Limb (tissue), 2 donors: ENCODE measurements around the gene BTRC.

Experiments
- DNase-seq, 2 donors: peaks; one replicate each; pipeline ENCODE4 v3.0.0-alpha.2; 2016; ENCODE audit errors: extremely low spot score in 2 of 2

Gene BTRC

GRCh38 chr10:101484175-101484745, 130.3 kb downstream of the BTRC start:
- no peak for DNase-seq

GRCh38 chr10:101485207-101485606, 131.2 kb downstream of the BTRC start:
- DNase-seq: no peak

DNA sequence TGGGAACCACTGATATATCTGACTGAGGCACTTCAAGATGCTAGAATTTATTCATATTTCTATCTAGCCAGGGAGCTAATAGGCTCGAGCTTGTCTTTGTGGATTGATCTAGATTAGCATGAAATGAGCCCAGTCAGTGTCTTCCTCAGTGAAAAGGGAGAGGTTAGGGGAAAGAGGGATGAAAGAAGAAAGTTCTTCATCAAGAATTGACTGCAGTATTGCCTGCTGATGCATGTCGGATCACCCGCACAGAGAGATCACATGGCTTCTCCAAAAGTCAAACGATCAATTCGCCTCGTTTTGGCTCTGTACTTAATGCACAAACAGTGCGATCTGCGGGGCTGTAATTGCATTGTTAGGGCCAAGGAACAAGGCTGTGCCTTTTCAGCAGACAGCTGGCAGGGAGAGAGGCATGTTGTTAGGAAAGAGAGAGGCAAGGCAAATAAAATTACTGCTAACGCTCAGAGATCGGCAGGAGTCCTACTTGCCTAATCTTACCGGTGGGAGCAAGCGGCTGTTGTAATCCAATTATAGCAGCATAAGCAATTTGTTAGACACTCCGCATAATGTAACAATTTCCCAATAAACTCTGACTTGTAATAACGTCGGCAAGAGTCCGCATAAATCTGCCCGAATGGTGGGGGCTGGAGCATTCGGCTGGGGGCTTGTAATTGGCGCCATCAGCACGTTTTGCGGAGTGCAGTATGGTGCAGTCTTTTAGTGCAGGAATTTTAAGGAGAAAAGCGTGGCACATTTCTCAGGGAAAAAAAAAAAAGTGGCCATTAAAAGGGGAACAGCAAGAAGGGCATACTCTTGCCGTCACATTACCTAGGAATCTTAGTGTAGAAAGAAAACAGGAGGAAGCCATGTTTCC, 132.0 kb downstream of the BTRC start:
- DNase-seq: peak; percentile 57 to 60

DNA sequence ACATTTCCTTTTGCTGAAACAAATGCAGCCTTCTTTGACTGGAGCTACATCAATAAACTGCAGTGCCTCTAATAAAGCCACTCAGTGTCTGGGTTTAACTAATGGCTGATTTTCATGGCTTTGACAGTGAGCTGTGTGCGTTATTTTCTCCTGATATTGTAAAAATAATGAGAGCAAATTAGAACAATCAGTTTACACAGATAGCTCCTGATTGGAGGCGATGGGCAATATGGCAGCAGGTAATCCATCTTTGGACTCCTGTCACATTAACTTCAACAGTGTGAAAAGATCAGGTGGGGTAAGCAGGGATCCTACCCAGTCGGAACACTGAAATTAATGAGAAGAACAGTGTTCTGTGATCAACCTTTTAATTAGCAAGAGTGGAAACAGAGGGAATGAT, 133.4 kb downstream of the BTRC start:
- DNase-seq: no peak

DNA sequence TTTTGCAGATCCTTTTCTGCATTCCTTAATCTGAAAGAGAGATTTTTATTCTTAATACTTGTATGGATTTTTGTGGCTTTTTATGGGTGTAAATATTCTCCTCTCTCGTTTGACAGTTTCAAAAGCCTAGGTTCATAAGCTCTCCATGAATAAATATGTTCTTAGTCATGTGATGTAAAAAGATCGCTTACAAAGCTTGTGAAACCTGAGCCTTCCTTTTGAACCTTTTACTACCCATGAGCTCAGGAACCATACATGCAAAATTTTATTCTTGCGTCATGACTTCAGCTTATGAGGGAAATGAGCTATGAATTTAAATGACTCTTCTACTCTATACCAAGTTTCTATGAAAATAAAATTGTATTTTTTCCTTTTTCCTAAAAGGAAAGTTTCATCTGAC, 135.4 kb downstream of the BTRC start:
- no peak for DNase-seq

- no peak for DNase-seq
These were observed 136.1 kb downstream of the BTRC start for GRCh38 chr10:101490026-101490425.

- DNase-seq: no peak
These were observed 138.2 kb downstream of the BTRC start for GRCh38 chr10:101492205-101492604.

- no peak for DNase-seq
These were observed 138.8 kb downstream of the BTRC start for GRCh38 chr10:101492814-101493213.

GRCh38 chr10:101493249-101493648, 139.3 kb downstream of the BTRC start:
- DNase-seq: no peak

GRCh38 chr10:101493782-101494281, 139.9 kb downstream of the BTRC start:
- DNase-seq: no peak

DNA sequence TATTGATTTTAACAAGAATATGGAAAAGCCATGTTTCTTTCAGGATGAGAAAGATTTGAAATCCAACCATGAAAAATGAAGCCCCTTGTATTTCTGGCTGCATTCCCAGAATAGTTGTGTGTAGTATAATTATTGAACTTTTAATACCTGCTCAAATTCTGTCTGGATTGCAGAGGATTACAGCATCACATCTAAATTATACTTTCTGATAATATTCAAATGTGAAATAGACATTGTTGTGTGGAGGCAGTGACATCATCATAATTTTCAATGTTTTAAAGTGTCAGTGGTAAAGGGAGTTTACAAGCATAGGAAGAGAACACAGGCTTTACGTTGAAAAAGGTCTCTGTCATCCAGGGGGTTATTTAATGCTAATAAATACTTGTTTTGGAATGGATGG, 140.7 kb downstream of the BTRC start:
- no peak for DNase-seq

DNA sequence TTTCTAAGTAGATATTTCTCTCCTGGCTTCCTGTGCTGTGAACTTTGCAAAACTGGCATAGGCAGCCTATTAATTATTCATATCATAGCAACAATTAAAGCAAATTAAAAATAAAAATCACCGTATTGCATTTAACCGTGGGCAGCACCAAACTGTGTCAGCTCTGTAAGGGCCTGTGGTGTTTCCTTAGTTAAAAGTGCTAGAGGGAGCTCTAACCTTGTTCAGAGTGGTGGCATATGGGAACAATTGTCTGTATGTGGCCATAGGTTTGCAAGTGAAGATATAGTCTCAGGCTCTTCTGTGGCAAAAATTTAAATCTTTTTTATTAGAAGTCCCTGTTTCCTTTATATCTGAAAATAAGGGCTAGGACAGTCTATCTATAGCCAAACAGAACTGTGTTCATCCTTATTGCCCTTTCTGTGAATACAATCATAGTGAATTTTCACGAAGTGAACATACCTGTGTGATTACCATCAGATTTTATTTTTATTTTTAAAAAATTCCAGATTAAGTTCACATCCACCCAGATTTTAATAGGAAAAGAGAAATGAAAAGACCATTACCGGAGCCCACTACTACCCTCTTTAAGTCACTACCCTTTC, 141.5 kb downstream of the BTRC start:
- no peak for DNase-seq

DNA sequence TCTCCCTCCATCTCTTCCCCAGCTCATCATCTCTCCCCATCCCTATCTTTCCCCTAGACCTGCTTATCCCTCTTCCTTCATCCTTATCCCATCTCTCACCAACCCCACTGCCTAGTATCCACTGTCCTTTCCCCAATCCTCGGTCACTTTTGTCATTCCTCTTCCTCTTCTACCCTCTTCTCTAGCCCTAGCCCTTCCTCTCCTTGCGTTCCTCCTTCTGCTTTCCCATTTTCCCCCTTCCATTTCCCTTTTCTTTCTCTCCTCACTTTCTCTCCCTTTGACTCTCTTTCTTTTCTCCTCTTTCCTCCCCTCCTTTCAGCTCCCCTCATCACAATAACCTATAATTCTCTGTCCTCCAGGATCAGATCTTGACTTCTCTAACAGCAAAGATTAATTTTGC, 150.5 kb downstream of the BTRC start:
- DNase-seq: no peak

- DNase-seq: no peak
These were observed 153.1 kb downstream of the BTRC start for GRCh38 chr10:101506829-101507661.

DNA sequence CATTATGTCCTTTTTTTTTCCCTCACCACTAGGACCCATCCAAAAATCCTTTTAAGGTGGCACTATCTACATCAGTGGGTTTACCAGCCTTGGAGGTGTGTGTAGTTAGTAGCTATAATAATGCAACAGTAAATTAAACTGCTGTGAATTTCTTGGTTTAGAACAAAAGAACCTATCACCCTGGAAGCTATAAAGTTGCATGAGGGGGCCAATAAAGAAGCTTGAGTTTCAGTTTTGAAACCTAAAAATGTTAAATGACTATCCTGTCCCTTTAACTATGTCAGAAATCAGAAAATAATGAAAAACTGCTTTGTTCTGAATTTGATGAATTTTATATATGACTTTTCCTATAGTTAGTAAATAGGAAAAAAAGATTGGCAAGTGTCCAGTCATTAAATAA, 153.9 kb downstream of the BTRC start:
- DNase-seq: no peak

- DNase-seq: no peak
These were observed 158.0 kb downstream of the BTRC start for GRCh38 chr10:101511938-101512337.

DNA sequence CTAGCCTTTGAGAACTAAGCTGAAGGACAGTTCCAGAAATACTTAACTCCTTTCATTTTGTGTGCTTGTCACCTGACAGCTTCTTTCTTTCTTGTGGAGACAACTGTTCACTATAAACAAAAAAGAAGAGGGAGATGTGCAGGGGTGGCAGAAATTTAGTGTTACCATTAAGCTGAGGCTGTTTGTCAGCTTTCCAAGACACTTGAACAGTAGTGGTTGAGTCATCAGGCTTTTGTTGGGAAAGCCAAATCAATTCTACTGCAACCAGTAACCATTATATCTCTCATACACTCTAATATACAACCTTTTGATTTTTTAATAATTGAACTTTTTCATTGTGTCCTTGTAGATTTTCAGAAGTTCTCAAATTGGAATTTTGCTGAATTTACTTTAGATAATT, 158.8 kb downstream of the BTRC start:
- no peak for DNase-seq

- DNase-seq: no peak
These were observed 159.8 kb downstream of the BTRC start for GRCh38 chr10:101513733-101514132.

DNA sequence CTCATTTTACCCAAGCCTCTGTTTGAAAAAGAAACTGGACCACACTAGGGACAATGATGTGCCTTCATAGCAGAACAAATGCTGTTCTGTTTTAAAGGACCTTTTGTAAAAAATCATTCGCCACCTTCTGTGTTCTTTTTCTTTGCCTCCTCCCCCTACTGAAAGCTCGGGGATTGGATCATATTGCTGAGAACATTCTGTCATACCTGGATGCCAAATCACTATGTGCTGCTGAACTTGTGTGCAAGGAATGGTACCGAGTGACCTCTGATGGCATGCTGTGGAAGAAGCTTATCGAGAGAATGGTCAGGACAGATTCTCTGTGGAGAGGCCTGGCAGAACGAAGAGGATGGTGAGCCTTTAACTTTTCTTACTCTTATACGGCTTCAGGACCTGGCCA, 171.9 kb downstream of the BTRC start:
- DNase-seq: no peak

GRCh38 chr10:101529207-101529606, 175.2 kb downstream of the BTRC start:
- no peak for DNase-seq

DNA sequence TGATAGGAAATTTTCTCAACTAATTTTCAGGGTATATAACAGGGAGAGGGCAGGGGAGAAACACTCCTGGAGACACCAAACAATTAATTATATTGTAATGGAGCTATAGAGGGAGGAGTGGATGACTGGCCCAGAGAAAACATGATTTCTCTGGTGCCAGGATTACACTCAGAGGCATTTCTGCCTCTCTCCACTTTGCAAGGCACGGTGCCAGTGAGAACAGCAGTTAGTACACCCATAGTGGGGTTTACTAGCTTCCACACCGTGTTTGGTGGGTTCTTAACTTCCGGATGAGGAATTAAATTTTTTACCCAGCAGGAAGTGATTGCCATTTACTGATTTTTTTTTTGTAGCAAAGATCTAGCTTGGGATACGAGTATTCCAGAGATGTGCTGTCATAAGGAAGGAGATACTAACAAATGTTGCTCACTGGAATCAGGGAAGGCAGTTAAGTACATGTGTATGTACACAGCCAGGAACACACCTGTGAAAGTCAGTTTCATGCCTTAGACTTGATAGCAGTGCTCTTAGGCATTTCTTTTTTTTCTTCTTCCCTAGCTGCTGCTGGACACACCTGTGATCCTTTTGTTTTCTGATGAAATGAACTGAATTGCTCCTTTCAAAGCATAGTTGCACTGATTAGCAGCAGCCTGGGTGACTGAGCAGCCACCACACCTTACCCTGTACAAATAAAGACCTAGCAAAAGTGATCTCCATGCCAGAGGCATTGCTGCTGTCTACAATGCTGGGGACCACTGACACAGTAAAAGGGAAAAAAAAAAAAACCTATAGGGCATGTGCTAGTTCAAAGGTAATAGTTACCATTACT, 176.0 kb downstream of the BTRC start:
- DNase-seq: no peak
